HK-2 (cell line): ENCODE measurements around the gene GADL1.

ENCODE experiments used
- DNase-seq: peaks from one replicate; pipeline ENCODE4 v3.0.0-alpha.2; 2018; ENCODE audit not compliant: unreplicated experiment

Gene GADL1

GRCh38 chr3:30810625-30811024 lies 83.8 kb downstream of the GADL1 start:
- DNase-seq, result no peak

GRCh38 chr3:30805695-30806094 lies 88.8 kb downstream of the GADL1 start:
- DNase-seq, result no peak

GRCh38 chr3:30804984-30805383 lies 89.5 kb downstream of the GADL1 start:
- no peak for DNase-seq

- DNase-seq, result no peak
These were observed 99.3 kb downstream of the GADL1 start for GRCh38 chr3:30795176-30795575.

- DNase-seq, result no peak
These were observed 100.7 kb downstream of the GADL1 start for GRCh38 chr3:30793740-30794139.

- DNase-seq, result no peak
These were observed 104.3 kb downstream of the GADL1 start for GRCh38 chr3:30790150-30790549.

- DNase-seq, result no peak
These were observed 108.1 kb downstream of the GADL1 start for GRCh38 chr3:30786365-30786764.

- DNase-seq, result no peak
These were observed 114.7 kb downstream of the GADL1 start for GRCh38 chr3:30779686-30780287.

- no peak for DNase-seq
These were observed 115.5 kb downstream of the GADL1 start for GRCh38 chr3:30778933-30779332.

GRCh38 chr3:30777426-30778113 lies 116.9 kb downstream of the GADL1 start:
- no peak for DNase-seq

GRCh38 chr3:30776186-30776815 lies 118.2 kb downstream of the GADL1 start:
- DNase-seq, result no peak

GRCh38 chr3:30775040-30775439 lies 119.4 kb downstream of the GADL1 start:
- DNase-seq, result no peak

GRCh38 chr3:30774062-30774461 lies 120.4 kb downstream of the GADL1 start:
- DNase-seq, result no peak

GRCh38 chr3:30770387-30770786 lies 124.1 kb downstream of the GADL1 start:
- peak; percentile 66 for DNase-seq

- DNase-seq, result peak; percentile 23
These were observed 125.5 kb downstream of the GADL1 start for GRCh38 chr3:30768703-30769550.

- no peak for DNase-seq
These were observed 126.4 kb downstream of the GADL1 start for GRCh38 chr3:30768046-30768445.

- no peak for DNase-seq
These were observed 127.9 kb downstream of the GADL1 start for GRCh38 chr3:30766522-30766921.

GRCh38 chr3:30764891-30765290 lies 129.6 kb downstream of the GADL1 start:
- DNase-seq, result no peak

GRCh38 chr3:30764281-30764680 lies 130.2 kb downstream of the GADL1 start:
- DNase-seq, result no peak

GRCh38 chr3:30761374-30761773 lies 133.1 kb downstream of the GADL1 start:
- no peak for DNase-seq

- no peak for DNase-seq
These were observed 133.7 kb downstream of the GADL1 start for GRCh38 chr3:30760737-30761136.

- no peak for DNase-seq
These were observed 134.3 kb downstream of the GADL1 start for GRCh38 chr3:30760040-30760695.
